ENCODE results near the gene PSMB10.

The PSMB10 gene

DNA sequence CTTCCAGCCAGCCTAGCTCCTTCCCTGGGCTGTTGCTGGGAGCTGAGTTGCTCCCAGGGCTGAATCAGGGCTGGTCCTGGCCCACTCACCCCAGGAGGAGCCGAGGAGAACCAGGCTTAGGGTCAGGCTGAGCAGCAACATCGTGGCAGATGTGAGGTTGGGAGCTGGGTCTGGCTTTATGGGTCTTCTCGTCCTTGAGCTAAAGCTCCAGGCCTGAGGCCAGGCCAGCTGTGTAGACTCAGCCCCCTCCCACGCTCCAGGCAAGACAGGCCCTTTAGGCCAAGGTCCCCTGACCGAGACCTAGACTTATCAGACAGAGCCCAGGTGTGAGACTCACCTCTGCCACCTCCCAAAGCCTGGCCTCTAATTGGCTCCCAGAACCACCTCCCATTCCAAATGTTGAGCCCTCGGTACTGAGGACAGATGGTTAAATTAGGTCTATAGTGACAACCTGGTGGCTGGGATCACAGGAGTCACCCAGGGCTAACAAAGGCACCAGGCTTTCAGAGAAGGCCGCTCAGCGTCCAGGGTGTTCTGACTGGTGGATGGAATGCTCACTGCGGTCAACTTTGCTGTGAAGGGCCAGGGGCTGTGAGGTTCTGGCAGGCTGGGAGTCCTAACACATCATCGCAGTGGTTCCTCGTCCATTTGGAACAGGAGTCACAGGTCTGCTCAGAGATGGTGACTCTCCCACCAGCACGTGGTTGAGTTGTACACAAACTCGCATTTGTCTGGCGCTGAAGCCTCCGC is 4.8 kb downstream of the PSMB10 start, which contains the start of gene CTRL:
CTRL (minus strand) TSS at position 151 of the 750 bp plus-strand sequence; CDS start at position 141, 10 bp downstream.
- ChIA-PET POLR2A (interaction anchor here (0.6 to 0.9 kb wide), 2 partner anchors 50 to 125 kb away, joined by 3 read pairs; partner anchors contain the start of genes RANBP10 and TSNAXIP1), CTCF (interaction anchor here (0.5 to 1.5 kb wide), 5 partner anchors 10 to 445 kb away, joined by 3 to 7 read pairs (median 3); no protein-coding TSS in a partner anchor)
- Histone ChIP-seq H3K36me3 (ENCODE audit: control insufficient read depth in 2 of 2, insufficient read depth in 1 of 2, low read length in 2 of 2) (peaks cover 0 to 47% of the 10 kb centered on the region in 2 experiments; a peak in 2 of 3 replicates), H3K9me3 (ENCODE audit: control insufficient read depth, insufficient read depth, low read depth, low read length) (no peaks in the 10 kb centered on the region), H3K4me1 (ENCODE audit: control insufficient read depth, insufficient read depth, low read length) (no peaks in the 10 kb centered on the region), H3K4me3 (ENCODE audit: low read depth, low read length) (no peak within 1 kb of the TSS), H3K27ac (ENCODE audit: extremely low read depth, low read depth, low read length) (no peak within 1 kb of the TSS)
- no peak for TF ChIP-seq ZNF777 (tag by site-specific recombination; IDR thresholded peaks at IDR 0.05; ENCODE audit: borderline replicate concordance)
- no peak for TF ChIP-seq ZNF18 (tag by site-specific recombination; IDR thresholded peaks at IDR 0.05)
- no peak for TF ChIP-seq ZNF366 (tag by site-specific recombination; conservative IDR thresholded peaks at IDR 0.05)
- no peak for TF ChIP-seq ZNF112 (tag by site-specific recombination; IDR thresholded peaks at IDR 0.05)
- no peak for TF ChIP-seq KLF1 (tag by site-specific recombination; IDR thresholded peaks at IDR 0.05)
- no peak for TF ChIP-seq HOXD13 (CRISPR knock-in tag; IDR thresholded peaks at IDR 0.05; ENCODE audit: borderline replicate concordance)
- TF ChIP-seq REPIN1 (tag by site-specific recombination; IDR thresholded peaks at IDR 0.05; ENCODE audit: low read depth): no peak
- no peak for TF ChIP-seq ZNF266 (tag by site-specific recombination; IDR thresholded peaks at IDR 0.05; ENCODE audit: low read depth)
- TF ChIP-seq ZNF701 (tag by site-specific recombination; IDR thresholded peaks at IDR 0.05): no peak
- TF ChIP-seq, protein P1, sequence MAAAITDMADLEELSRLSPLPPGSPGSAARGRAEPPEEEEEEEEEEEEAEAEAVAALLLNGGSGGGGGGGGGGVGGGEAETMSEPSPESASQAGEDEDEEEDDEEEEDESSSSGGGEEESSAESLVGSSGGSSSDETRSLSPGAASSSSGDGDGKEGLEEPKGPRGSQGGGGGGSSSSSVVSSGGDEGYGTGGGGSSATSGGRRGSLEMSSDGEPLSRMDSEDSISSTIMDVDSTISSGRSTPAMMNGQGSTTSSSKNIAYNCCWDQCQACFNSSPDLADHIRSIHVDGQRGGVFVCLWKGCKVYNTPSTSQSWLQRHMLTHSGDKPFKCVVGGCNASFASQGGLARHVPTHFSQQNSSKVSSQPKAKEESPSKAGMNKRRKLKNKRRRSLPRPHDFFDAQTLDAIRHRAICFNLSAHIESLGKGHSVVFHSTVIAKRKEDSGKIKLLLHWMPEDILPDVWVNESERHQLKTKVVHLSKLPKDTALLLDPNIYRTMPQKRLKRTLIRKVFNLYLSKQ (tag by site-specific recombination; IDR thresholded peaks at IDR 0.05; ENCODE audit: borderline replicate concordance): no peak
- TF ChIP-seq SP3 (tag by site-specific recombination; IDR thresholded peaks at IDR 0.05): no peak
- no peak for TF ChIP-seq ZNF571 (tag by site-specific recombination; IDR thresholded peaks at IDR 0.05)
- TF ChIP-seq, protein P2, sequence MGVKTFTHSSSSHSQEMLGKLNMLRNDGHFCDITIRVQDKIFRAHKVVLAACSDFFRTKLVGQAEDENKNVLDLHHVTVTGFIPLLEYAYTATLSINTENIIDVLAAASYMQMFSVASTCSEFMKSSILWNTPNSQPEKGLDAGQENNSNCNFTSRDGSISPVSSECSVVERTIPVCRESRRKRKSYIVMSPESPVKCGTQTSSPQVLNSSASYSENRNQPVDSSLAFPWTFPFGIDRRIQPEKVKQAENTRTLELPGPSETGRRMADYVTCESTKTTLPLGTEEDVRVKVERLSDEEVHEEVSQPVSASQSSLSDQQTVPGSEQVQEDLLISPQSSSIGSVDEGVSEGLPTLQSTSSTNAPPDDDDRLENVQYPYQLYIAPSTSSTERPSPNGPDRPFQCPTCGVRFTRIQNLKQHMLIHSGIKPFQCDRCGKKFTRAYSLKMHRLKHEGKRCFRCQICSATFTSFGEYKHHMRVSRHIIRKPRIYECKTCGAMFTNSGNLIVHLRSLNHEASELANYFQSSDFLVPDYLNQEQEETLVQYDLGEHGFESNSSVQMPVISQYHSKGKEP (tag by site-specific recombination; IDR thresholded peaks at IDR 0.05): no peak
- no peak for TF ChIP-seq YY1 (tag by site-specific recombination; IDR thresholded peaks at IDR 0.05)
- TF ChIP-seq ZNF692 (tag by site-specific recombination; IDR thresholded peaks at IDR 0.05): no peak

- ChIA-PET POLR2A (interaction anchor here (0.6 to 0.7 kb wide), 3 partner anchors 27 to 455 kb away, joined by 3 read pairs; no protein-coding TSS in a partner anchor), CTCF (interaction anchor here (0.7 kb wide), 1 partner anchor 47 kb away, joined by 4 read pairs; the partner anchor contains the start of gene NRN1L)
- Histone ChIP-seq H3K4me1 (ENCODE audit: control insufficient read depth, insufficient read depth, low read length) (peaks cover 8% of the 10 kb centered on the region; the same call in 1 of the 2 replicates), H3K9me3 (ENCODE audit: control insufficient read depth, insufficient read depth, low read depth, low read length) (no peaks in the 10 kb centered on the region), H3K27ac (ENCODE audit: extremely low read depth, low read depth, low read length) (no peak overlapping the region), H3K4me3 (ENCODE audit: low read depth, low read length) (no peak overlapping the region), H3K36me3 (ENCODE audit: control insufficient read depth in 2 of 2, insufficient read depth in 1 of 2, low read length in 2 of 2) (peaks cover 0 to 47% of the 10 kb centered on the region in 2 experiments; a peak in 2 of 3 replicates)
- TF ChIP-seq, protein P3, sequence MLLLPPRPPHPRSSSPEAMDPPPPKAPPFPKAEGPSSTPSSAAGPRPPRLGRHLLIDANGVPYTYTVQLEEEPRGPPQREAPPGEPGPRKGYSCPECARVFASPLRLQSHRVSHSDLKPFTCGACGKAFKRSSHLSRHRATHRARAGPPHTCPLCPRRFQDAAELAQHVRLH (tag by site-specific recombination; IDR thresholded peaks at IDR 0.05): no peak
- TF ChIP-seq, protein P4, sequence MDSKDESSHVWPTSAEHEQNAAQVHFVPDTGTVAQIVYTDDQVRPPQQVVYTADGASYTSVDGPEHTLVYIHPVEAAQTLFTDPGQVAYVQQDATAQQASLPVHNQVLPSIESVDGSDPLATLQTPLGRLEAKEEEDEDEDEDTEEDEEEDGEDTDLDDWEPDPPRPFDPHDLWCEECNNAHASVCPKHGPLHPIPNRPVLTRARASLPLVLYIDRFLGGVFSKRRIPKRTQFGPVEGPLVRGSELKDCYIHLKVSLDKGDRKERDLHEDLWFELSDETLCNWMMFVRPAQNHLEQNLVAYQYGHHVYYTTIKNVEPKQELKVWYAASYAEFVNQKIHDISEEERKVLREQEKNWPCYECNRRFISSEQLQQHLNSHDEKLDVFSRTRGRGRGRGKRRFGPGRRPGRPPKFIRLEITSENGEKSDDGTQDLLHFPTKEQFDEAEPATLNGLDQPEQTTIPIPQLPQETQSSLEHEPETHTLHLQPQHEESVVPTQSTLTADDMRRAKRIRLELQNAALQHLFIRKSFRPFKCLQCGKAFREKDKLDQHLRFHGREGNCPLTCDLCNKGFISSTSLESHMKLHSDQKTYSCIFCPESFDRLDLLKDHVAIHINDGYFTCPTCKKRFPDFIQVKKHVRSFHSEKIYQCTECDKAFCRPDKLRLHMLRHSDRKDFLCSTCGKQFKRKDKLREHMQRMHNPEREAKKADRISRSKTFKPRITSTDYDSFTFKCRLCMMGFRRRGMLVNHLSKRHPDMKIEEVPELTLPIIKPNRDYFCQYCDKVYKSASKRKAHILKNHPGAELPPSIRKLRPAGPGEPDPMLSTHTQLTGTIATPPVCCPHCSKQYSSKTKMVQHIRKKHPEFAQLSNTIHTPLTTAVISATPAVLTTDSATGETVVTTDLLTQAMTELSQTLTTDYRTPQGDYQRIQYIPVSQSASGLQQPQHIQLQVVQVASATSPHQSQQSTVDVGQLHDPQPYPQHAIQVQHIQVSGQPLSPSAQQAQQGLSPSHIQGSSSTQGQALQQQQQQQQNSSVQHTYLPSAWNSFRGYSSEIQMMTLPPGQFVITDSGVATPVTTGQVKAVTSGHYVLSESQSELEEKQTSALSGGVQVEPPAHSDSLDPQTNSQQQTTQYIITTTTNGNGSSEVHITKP (tag by site-specific recombination; IDR thresholded peaks at IDR 0.05): no peak
- TF ChIP-seq KLF1 (tag by site-specific recombination; IDR thresholded peaks at IDR 0.05) (no peak), ZNF785 (tag by site-specific recombination; IDR thresholded peaks at IDR 0.05) (no peak), ZNF792 (tag by site-specific recombination; IDR thresholded peaks at IDR 0.05) (no peak), ZNF645 (tag by site-specific recombination; IDR thresholded peaks at IDR 0.05) (no peak)
Observed at GRCh38 chr16:67930678-67931211, 5.9 kb downstream of the PSMB10 start.
